GM18499 (cell line): Measurements from ENCODE around the gene OLA1.

Experiments used
- ATAC-seq: cut with Tn5 transposase; IDR thresholded peaks from one replicate; pipeline ENCODE4 v1.9.1; 2021; ENCODE audit warnings: moderate number of reproducible peaks; ENCODE audit not compliant: insufficient read depth, unreplicated experiment

Gene OLA1

DNA sequence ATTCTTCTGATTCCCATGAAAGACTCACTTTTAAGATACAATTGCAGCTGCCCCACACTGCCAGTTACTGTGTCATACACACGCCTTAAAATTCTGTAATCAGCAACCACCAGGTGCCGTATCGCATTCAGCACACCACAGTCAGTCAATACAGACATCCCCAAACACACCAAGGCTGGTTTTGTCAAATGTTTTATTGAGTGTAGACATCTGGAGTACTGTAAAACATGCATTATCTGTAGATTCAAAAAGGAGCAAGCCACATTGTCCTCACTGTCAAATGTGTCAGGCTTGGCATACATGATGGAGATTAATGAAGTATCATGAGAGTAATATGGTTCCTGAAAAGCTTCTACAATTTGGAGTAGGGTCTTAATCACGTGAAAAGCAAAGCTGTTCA, 173.5 kb downstream of the OLA1 start:
- no peak for ATAC-seq

DNA sequence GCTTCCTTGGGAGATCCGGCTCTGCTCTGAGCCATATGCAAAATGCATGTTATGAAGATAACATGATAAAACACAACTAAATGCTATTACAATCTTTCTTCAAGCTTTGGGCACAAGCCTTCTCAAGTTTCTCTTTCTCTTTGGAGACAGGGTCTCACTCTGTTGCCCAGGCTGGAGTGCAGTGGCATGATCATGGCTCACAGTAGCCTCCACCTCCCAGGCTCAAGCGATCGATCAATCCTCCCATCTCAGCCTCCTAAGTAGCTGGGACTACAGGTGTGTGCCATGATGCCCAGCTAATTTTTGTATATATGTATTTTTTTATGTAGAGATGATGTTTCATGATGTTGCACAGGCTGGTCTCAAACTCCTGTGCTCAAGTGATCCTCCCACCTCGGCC, 175.5 kb downstream of the OLA1 start:
- ATAC-seq, result no peak

DNA sequence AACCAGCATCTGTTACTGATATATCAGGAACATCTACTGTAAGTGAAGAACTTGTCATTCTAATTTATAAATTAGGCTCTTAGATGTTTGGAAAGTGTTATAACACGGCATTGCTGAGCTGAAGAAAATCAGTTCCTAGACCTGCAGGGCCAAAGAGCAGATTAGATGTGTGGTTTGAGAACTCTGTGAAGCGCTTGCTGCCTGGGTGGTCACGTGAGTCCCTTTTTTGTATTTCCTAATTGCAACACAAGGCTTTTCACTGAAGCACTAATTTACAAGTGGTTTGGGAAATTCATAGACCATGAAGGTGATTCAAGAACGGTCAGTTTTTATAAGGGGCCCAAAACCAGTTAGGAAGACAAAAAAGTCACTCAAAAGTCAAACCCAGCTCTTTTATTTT, 176.3 kb downstream of the OLA1 start:
- ATAC-seq, result no peak

DNA sequence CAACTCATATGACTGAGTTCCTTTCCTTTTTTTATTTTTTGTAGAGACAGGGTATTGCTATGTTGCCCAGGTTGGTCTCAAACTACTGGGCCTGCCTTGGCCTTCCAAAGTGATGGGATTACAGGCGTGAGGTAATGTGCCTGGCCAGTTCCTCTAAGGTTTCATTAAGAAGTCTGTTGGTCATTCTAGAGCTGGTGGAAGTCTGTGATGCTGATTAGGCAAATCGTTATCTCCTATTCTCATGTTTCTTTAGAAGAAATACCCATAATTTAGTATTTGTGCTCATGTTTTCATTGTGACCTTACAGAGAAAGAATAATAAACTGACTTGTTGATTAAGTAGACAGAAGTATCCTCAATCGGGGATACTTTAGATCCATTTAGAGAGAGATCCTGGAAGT, 177.0 kb downstream of the OLA1 start:
- no peak for ATAC-seq

DNA sequence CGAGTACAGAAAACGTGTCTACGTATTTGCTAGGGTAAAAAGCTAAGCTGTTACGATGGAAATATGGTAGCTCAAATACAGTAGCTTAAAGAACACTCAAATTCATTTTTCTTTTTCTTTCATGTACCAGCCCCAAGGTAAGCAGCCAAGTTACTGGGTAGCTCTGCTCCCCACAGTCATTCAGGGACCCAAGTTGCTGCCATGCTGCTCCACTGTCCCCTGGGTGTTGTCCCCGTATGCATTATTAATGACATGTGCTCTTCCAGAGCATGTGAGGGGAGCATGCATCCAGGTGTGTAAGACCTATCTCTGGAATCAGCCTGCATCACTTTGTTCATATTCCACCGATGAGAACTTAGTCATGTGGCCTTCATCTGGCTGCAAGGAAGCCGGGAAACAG, 178.1 kb downstream of the OLA1 start:
- ATAC-seq, result no peak

DNA sequence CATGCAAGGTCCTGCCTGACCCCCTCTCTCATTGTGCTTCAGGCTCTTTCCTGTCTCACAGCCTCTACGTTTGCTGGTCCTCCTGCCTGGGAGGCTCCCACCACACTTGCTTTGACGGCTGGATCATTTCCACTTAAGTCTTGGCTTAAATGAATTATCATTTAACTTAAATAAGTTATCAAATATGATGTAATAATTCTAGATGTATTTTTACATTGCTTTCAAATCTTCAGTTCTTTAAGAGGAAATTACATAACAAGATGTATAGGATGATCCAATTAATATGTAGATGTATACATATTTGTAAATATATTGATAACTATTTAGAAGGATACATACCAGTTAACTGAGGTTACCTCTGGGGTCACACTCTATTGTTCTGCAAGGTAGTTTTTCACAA, 180.5 kb downstream of the OLA1 start:
- no peak for ATAC-seq

DNA sequence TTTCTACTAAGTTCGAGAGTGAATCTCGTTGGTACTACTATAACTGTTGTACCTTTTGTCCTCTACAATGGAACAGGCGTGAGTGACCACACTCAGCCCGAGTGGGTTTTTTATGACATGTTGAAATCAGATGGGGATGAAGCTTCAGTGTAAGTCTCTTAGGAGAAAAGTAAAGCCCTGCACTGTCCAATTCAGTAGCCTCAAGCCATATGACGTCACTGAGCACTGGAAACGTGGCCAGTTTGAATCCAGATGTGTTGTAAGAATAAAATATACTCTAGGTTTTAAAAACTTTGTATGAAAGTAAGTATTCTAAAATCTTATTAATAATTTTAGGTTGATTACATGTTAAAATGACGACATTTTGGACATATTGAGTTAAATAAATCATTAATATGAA, 181.5 kb downstream of the OLA1 start:
- ATAC-seq, result no peak

DNA sequence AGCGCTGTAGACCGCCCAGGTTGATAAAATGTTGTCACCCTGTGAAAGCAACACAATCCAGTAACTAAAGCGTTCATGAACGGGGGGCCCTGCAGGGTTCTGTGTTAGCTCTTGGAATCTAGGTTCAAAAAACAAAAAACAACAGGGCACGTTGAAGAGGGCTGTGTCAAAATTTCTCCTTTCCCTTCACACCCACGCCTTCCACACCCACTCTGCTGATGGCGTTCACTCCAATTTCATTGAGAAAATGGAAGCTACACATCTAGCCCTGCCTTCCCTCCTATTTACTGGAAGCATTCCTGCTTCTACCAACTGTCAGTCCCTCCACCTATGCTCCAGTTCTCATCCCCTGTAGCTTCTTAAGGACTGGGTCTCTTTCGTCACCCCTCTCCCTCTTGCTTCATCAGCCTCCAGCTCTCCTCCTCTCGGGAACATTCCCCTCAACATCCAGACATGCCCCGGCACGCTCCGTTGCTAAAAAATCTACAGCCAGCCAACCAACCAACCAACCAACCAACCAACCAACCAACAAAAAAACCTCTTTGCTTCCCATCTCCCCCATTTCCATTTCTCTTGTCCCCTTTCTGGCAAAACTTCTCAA, 184.7 kb downstream of the OLA1 start:
- ATAC-seq, result no peak

DNA sequence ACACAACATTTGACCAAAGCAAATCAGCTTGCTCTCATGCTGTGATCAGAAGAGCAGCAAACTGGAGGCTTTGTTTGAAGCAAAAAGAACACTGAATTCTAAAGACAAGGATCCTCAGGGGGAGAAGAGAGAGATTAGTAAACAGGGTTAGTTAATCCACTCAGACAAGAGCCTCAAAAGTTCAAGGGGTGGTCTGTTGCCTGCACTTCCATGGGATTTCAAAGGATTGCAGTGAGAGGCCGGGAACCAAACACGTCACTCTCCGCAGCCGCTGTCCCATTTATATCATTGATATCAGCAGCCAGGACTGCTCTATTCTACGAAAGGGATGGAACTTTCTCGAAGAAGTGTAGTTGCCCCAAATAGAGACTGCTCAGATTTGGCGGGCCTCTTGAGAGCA, 185.4 kb downstream of the OLA1 start:
- no peak for ATAC-seq

DNA sequence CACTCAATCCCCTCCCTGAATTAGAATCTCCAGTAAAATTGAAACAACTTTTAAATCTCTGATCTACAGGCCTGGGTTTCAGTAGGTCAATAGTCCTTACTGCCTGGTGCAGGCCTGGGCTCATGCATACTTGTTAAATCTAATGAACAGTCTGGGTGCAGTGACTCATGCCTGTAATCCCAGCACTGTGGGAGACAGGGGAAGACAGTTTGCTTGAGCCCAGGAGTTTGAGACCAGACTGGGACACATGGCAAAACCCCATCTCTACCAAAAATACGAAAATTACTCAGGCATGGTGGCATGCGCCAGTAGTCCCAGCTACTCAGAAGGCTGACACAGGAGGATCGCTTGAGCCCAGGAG, 188.5 kb downstream of the OLA1 start:
- no peak for ATAC-seq

DNA sequence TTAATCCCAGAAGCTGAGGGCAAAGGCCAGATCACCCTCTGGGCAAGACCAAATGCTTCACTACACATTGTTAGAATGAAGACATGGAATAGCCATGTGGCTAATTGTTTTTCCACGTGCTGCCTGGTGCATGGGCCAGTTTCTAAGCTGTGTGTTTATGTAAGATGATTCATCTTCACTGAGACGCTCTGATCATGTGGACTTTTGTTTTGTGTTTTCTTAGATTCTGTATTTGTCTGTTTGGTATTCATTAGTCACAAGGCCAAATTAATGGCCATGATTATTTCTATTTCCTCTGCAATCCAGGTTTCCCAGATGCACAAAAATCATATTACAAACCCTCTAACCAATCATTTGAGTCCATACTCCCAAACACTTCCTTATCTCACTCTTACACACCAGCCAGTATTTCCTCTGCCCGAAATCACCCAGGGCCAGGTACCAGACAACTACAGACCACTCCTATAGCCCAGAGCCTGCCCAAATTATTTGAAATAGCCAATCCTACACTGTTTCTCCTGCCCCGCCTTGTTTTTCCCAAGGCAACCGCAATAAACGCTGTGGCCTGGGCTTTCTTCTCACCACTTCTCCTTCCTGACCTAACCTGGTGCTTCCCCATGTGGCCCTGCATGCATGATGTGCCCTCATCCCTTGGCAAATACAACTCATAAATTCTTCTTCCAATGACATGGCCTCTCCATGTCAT, 189.0 kb downstream of the OLA1 start:
- no peak for ATAC-seq

DNA sequence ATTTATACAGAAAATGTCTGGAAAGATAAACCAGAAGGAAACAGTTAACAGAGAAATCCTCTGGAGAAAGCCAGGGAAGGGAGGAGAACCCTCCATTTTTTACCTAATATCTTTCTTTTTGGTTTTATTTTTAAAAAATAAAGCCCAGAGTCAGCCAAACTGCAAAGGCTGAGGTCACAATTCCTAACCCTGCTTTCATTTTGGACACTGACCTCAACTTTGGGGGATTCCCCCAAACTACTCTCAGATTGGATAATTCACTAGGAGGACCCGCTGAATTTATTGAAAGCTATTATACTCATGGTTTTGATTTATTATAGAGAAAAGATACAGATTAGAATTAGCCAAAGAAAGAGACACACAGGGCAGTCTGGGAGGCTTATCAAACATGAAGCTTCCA, 189.9 kb downstream of the OLA1 start:
- no peak for ATAC-seq

DNA sequence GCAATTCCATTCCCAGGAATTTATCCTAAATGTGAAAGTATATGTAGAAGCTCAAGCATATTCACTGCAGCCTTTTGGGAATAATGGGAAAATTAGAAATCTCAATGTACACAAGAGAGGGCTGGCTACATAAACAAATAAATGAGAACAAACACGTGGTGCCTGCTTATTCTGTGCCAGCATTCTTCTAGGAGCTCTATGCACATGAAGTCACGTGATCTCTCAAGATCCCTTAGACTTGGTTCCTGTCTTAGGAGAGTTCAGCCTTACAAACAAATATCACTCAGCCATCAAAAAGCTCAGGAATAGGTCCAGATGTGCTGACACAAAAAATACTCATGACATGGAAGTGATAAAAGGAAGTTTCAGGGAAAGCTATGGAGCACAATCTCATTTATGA, 190.3 kb downstream of the OLA1 start:
- no peak for ATAC-seq

DNA sequence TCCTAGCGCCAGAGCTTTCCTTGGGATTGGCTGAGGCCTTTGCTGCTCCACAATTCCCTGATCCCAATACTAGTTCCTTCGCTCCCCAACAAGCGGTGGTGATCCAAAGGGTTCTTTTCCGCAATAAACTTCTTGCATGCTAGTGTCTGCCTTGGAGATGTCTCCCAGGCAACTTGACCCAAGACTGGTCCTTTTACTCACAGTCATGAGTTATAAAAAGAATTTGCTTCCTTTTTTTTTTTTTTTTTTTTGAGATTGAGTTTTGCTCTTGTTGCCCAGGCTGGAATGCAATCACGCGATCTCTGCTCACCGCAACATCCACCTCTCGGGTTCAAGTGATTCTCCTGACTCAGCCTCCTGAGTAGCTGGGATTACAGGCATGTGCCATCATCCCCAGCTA, 193.4 kb downstream of the OLA1 start:
- no peak for ATAC-seq

DNA sequence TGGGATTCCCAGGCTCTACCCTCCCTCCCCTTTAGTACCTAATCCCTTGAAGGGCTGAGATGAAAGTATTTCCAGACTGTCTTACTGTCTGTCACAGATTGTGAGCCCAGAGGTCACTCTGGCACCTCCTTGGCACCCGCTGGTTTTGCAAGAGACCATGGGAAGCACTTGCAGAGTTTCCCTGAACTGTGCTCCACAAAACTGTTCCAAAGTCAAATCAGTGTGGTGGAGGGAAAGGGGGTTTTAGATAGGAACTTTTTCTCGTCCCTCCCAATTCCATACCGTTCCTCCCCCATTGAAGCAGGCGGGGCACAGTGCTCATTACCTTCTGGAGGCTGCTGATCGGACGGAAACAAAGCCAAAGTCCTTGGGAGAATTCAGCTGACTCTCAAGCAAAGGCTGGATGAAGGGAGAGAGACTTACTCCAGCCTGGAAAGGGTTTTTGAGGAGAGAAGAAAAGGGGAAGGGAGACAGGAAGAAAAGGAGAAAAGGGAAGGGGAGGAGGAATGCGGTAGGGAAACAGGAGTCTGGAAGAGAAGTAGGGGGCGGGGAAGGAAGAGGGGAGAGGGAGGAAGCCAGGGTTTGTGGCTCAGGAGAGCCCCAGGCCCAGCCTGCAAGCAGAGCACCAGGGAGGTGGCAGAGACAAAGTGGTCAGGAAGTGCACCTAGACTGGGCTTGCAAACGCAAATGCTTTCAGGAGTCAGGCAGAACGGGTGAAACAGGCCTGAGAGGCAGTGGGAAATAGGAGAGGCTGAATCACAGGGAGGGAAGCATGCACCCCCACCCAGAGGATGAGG, 194.8 kb downstream of the OLA1 start:
- no peak for ATAC-seq

DNA sequence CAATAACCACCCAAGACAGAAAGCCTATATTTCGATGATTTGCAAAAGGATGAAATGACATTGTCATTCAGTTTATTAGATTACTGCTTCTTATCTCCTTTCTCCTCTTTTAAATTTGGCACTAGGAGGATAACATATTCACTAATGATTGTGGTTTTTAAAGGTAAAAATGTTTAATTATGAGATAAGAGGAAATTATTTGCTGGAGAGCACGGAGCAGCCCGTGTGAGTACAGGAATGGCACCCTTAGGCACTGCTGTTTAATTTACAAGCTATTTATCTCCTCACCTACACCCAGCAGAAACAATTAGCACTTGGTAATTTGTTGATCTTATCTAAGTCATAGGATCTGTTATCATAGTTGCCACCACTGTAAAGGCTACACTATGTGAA, 195.8 kb downstream of the OLA1 start:
- no peak for ATAC-seq

DNA sequence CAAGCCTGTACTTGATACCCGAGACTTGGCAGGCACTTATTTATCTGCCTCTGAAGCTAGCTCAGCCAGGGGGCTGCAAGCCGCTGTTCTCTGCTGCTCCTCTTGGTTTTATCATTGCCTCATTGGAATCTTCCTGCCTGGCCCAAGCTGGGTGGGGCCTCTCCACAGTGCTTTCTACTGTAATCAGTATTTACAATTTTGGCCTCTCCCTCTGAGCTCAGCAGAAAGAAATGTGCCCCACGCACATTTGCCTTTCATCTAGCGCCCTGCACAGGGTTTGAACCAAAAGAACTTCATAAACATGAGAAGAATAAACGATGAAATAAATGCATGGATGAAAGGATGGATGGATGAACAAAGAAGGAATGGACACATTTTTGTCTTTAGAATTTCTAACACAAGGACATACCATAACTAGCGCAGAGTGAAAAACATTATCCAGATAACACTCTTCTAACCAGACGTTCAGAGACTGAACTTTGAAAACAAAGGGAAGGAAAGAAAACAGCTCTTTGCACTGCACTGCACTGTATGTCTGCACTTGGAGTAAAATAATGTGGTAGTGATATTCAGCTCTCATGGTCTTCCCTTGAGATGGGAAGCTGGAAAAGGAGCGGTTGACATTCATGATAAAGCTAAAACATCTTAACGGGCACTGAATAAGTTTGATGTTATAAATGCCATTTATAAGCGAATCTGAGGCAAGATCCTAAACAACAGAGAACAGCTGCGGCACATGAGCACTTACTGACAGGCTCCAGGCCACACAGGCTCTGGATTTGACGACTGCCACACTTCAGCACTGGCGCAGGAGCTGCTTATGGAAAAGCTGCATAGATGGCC, 196.4 kb downstream of the OLA1 start:
- ATAC-seq, result no peak

DNA sequence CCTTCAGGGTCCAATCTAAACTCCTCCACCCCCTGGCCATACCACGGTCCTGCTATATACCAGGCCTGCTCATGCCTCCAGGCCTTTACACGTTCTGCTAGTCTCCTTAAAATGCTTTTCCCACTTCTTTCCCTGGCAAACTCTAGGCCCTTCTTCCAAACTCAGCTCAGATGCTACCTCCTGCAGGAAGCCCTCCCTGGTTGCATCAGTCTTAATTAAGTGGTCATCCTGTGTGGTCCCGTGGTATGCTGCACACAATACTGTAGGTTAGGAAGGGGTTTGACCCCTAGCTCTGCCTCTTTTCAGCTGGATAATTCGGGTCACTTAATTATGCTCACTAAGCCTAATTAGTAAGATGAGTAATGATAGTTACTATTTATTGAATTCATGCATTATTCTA, 197.3 kb downstream of the OLA1 start:
- no peak for ATAC-seq

DNA sequence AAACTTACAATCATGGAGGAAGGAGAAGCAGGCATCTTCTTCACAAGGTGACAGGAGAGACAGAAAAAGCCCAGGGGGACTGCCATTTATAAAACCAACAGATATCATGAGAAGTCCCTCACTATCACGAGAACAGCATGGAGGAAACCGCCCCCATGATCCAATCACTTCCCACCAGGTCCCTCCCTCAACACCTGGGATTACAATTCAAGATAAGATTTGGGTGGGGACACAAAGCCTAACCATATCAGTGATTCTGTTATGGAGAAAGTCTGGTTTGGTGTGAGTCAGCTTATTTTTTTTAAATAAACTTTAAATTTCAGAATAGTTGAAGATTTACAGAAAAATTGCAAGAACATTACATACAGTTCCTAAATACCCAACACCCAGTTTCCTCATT, 198.4 kb downstream of the OLA1 start:
- ATAC-seq, result no peak

DNA sequence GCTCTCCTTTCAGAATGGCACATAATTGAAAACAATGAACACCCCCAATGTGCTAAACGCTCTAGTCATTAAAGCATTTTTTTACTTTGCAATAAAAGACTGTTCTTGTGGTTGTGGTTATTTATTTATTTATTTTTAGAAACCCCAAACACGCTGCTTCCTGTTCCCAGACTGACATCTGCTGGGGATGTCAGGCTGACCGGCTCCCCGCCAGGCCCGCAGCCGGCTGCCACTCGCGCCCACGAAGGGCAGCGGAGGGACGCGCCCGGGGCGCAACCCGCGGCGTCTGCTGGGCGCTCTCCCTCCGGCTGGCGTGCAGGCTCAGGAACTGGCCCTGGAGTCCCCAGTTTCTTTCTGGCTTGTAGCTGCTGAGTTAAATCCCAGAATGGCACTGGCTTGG, 200.1 kb downstream of the OLA1 start:
- ATAC-seq, result no peak

DNA sequence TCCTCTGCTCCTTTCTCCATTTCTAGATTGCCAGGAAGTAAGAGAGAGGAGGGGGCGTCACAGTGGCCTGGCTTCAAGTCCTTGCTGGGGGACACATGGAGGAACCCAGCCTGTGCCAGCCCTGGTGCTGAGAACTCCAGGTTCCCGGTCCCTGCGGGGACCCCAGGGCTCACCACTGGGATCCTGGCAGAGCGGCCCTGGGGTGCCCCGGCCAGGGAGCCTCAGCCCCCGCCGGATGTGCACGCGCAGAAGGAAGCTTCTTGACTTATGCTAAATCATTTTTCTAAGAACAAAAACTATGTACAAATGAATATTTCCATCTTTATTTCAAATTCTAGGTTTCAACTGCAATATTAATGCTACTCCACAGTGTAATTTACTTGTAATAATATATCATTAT, 200.6 kb downstream of the OLA1 start:
- ATAC-seq, result no peak
